T-cell (primary cell): Measurements from ENCODE around the gene RPP38. TPM values are rescaled to one million over a fixed set of nuclear protein-coding genes. Genes with fewer than 3 reads are reported as not detected.

Experiments
- ATAC-seq, 4 experiments: fragments of 200-7000 bp in 3 of 4; fragments of 150-1000 bp in 1 of 4; cut with Tn5 transposase; replicated peaks in 1 of 4; 1 replicate in 3 of 4; 2 replicates in 1 of 4; pipeline ENCODE4 v1.10.0; 2021; ENCODE audit warnings: moderate library complexity in 3 of 4, mild to moderate bottlenecking in 2 of 4, moderate number of reproducible peaks in 1 of 4
- CTCF ChIA-PET, 2 donors: fragments of 300-600 bp; sonication (Branson Sonifier 250); formaldehyde crosslinking; loops; one replicate each; lab custom pipeline; 2022; ENCODE audit warnings: antibody characterized with exemption in 2 of 2; lab: Charles Lee
- POLR2A ChIA-PET, 2 donors: fragments of 300-600 bp; sonication (Branson Sonifier 250); formaldehyde crosslinking; loops; one replicate each; lab custom pipeline; 2022; ENCODE audit warnings: antibody characterized with exemption in 2 of 2; lab: Charles Lee
- DNase-seq, 35 experiments: peaks; one replicate each; pipeline versions ENCODE4 v3.0.0 to v3.0.0-alpha.2; 2013 to 2023
- H3K27ac ChIP-seq: one replicate; pipeline ENCODE4 v1.5.1; 2013; ENCODE audit warnings: low read length
- H3K27me3 ChIP-seq, 2 experiments: replicated peaks in 1 of 2; 1 replicate in 1 of 2; 2 replicates in 1 of 2; pipeline versions ENCODE4 v1.6.1 to v1.7.0; 2013; ENCODE audit warnings: low read length in 1 of 2, mixed read lengths in 1 of 2; ENCODE audit not compliant: control insufficient read depth in 2 of 2, insufficient read depth in 2 of 2; ENCODE audit errors: extremely low read depth in 1 of 2
- H3K36me3 ChIP-seq, 2 donors: 1 replicate in 1 of 2; 2 replicates in 1 of 2; pipeline versions ENCODE4 v1.6.1 to v1.7.0; 2013; ENCODE audit warnings: low read length in 1 of 2; ENCODE audit not compliant: control insufficient read depth in 2 of 2, insufficient read depth in 1 of 2; ENCODE audit errors: extremely low read depth in 1 of 2
- H3K4me1 ChIP-seq, 2 experiments: 1 replicate in 1 of 2; 2 replicates in 1 of 2; pipeline versions ENCODE4 v1.6.1 to v1.7.0; 2013; ENCODE audit warnings: low read length in 2 of 2, mixed read lengths in 1 of 2; ENCODE audit not compliant: insufficient read depth in 2 of 2, control insufficient read depth in 1 of 2; ENCODE audit errors: extremely low read depth in 1 of 2
- H3K4me3 ChIP-seq, 2 donors: 1 replicate in 1 of 2; 2 replicates in 1 of 2; pipeline versions ENCODE4 v1.5.1 to v1.7.0; 2013; ENCODE audit warnings: mild to moderate bottlenecking in 2 of 2, low read length in 1 of 2, moderate library complexity in 1 of 2; ENCODE audit not compliant: control insufficient read depth in 1 of 2; ENCODE audit errors: extremely low read depth in 1 of 2
- H3K9me3 ChIP-seq: 2 replicates; pipeline ENCODE4 v1.7.0; 2013
- H3K27ac Mint-ChIP-seq, 2 donors: one replicate each; pipeline ENCODE4 v1.8.0; 2020 to 2021; ENCODE audit warnings: mild to moderate bottlenecking in 2 of 2, mixed read lengths in 2 of 2
- H3K27me3 Mint-ChIP-seq, 2 donors: one replicate each; pipeline ENCODE4 v1.8.0; 2021 to 2022; ENCODE audit warnings: mixed read lengths in 2 of 2
- H3K36me3 Mint-ChIP-seq: one replicate; pipeline ENCODE4 v1.8.0; 2021; ENCODE audit warnings: mixed read lengths
- H3K4me1 Mint-ChIP-seq, 3 donors: one replicate each; pipeline ENCODE4 v1.8.0; 2020 to 2022; ENCODE audit warnings: mixed read lengths in 3 of 3, mild to moderate bottlenecking in 1 of 3
- H3K4me3 Mint-ChIP-seq, 3 donors: one replicate each; pipeline ENCODE4 v1.8.0; 2020 to 2022; ENCODE audit warnings: mild to moderate bottlenecking in 3 of 3, mixed read lengths in 3 of 3, moderate library complexity in 3 of 3
- H3K9me3 Mint-ChIP-seq, 3 donors: one replicate each; pipeline ENCODE4 v1.8.0; 2020 to 2022; ENCODE audit warnings: mixed read lengths in 3 of 3
- WGBS: methylation state at CpG from one replicate; pipeline ENCODE4 v1.1.5; 2013; ENCODE audit warnings: missing lambda C conversion rate; ENCODE audit not compliant: insufficient coverage; 5-methylcytosine and 5-hydroxymethylcytosine counted together
- total RNA-seq, 35 experiments: library from RNA in 6 of 35; stranded (reverse) in 6 of 35; fragments of 120-200 nt in 1 of 35; gene quantifications; one replicate each; pipeline versions ENCODE4 v1.2.1 to v1.2.4 and lab custom pipeline; 2013 to 2026

The RPP38 gene
- total RNA-seq, 5 donors from 2014 or later (not counting 1 experiment from before 2014, with no cell fraction given), result 8.2 to 21.0 (median 16.6) TPM

DNA sequence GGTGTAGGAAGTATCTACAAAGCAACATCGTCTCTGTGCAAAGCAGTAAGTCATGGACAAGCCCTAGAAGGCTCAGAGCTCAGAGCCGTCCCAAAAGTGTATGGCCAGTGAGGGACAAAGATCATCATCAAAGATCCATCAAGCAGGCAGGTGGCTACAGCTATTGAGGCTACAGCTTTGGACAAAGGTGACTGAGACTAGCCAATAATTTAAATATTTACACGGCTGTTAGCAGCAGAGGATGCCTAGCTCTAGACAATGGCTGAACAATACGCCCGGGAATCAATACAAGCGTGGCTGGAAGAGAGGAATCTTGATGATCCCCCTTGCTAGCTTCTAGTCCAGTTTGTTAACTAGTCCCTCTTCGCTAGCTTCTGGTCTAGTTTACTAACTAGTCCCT is 53.4 kb downstream of the RPP38 start:
- Histone ChIP-seq H3K27me3 (no peaks in the 10 kb centered on the region), H3K4me3 (no peak overlapping the region), H3K4me1 (peaks cover 0 to 13% of the 10 kb centered on the region in 2 experiments), H3K27ac (no peak overlapping the region), H3K36me3 (no peaks in the 10 kb centered on the region), H3K9me3 (no peaks in the 10 kb centered on the region)
- Mint-ChIP-seq H3K4me3 (no peak overlapping the region), H3K27ac (no peak overlapping the region), H3K4me1 (peaks cover 33 to 61% (median 56%) of the 10 kb centered on the region in 3 donors), H3K27me3 (no peaks in the 10 kb centered on the region), H3K36me3 (peaks cover 22% of the 10 kb centered on the region), H3K9me3 (peaks cover 0 to 4% (median 0%) of the 10 kb centered on the region in 3 donors)
- DNase-seq (no peak), ATAC-seq (no peak)
- 100% methylated on average over 5 of the region's 7 CpGs for WGBS
- POLR2A ChIA-PET, result interaction anchor here in 1 of 2 donors (0.6 kb wide), 1 partner anchor 102 kb away, joined by 3 read pairs; no protein-coding TSS in a partner anchor
- CTCF ChIA-PET, result interaction anchor here (0.6 to 1.0 kb wide), 5 partner anchors 9 to 104 kb away, joined by 3 to 5 read pairs (median 4); no protein-coding TSS in a partner anchor

DNA sequence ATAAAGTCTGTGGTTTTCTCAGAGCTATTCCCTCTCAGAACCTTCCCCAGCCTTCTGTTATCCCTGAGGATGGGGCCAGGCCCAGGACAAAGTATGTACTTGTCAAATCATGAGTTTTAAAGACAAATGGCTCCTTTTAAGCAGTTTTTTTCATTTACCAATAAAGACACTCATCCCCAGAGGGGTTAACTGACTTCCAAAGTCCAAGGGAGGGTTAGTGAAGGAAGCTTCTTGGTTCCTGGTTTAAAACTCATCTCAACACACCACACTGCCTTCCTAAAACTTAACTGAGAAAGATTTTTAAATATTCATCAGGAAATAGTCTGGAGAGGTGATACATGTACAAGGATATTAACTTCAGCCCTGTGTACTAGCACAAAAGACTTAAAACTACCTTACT is 55.4 kb downstream of the RPP38 start:
- DNase-seq (no peak), ATAC-seq (no peak)
- Histone ChIP-seq H3K9me3 (no peaks in the 10 kb centered on the region), H3K36me3 (peaks cover 0 to 2% of the 10 kb centered on the region in 2 donors), H3K4me1 (peaks cover 0 to 3% of the 10 kb centered on the region in 2 experiments), H3K27me3 (no peaks in the 10 kb centered on the region), H3K4me3 (no peak overlapping the region), H3K27ac (no peak overlapping the region)
- ChIA-PET POLR2A (no interaction called here), CTCF (no interaction called here)
- Mint-ChIP-seq H3K36me3 (peaks cover 30% of the 10 kb centered on the region), H3K9me3 (peaks cover 0 to 4% (median 0%) of the 10 kb centered on the region in 3 donors), H3K27me3 (no peaks in the 10 kb centered on the region), H3K4me1 (peaks cover 29 to 52% (median 49%) of the 10 kb centered on the region in 3 donors), H3K4me3 (no peak overlapping the region), H3K27ac (no peak overlapping the region)

Other genes with a start within 250 kb of the RPP38 start
- 1 to 10 TPM; 2.4 to 5.1 (median 3.4) TPM for gene SUV39H2, start 218.5 kb upstream of the RPP38 start, total RNA-seq
- 10 to 100 TPM; 13.6 to 26.5 (median 23.1) TPM for gene DCLRE1C, start 143.3 kb upstream of the RPP38 start, total RNA-seq
- gene MEIG1, start 138.0 kb upstream of the RPP38 start, total RNA-seq, result not detected
- not detected for gene OLAH, start 53.4 kb upstream of the RPP38 start, total RNA-seq
- under 1 TPM in 3 of 5 donors, not detected in 2; 0.28 to 0.98 (median 0.35) TPM for gene ACBD7, start 8.6 kb upstream of the RPP38 start, total RNA-seq
- gene NMT2, start 71.3 kb downstream of the RPP38 start, total RNA-seq, result 10 to 100 TPM; 35.5 to 80.4 (median 40.8) TPM